Measurements from ENCODE around the gene DAP. TPM values are rescaled to one million over a fixed set of nuclear protein-coding genes. Genes with fewer than 3 reads are reported as not detected.

The DAP gene
- total RNA-seq, 1 donor from 2014 or later = 102 TPM

DNA sequence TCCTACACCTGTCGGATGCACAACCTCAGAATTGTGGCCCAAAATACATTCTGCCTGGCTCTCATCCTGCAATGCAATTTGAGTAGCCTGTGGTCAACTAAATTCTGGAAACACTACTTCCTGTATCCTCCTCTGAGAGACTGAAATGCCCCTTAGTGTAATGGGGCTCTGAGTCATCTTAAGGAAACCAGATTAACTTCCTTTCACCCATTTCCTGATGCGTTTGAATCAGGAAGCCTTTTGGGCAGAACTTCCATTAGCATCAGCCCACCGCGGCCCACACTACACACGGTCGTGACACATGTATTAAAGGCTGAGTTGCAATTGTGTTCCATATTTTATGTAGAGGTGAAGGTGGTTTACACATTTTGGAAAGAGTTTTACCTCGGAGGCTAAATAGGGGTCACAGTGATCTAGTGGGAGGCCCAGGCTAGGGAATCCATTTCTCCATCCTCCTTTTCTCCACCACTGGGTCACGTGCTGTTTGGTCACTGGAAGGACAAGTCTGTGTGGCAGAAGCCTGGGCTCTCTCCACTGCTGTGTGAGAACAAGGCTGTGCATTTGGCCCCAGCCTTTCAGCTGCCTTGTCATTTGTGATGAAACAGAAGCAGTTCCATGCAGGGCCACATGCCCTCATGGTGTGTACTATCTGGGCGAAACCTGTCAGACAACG is 55.9 kb downstream of the DAP start:
- Mint-ChIP-seq H3K27ac (no peak overlapping the region), H3K36me3 (peaks cover 11% of the 10 kb centered on the region), H3K4me1 (ENCODE audit: unreplicated experiment) (peaks cover 25% of the 10 kb centered on the region), H3K27me3 (no peaks in the 10 kb centered on the region), H3K9me3 (no peaks in the 10 kb centered on the region), H3K4me3 (no peak overlapping the region)
- TF ChIP-seq, protein P1, sequence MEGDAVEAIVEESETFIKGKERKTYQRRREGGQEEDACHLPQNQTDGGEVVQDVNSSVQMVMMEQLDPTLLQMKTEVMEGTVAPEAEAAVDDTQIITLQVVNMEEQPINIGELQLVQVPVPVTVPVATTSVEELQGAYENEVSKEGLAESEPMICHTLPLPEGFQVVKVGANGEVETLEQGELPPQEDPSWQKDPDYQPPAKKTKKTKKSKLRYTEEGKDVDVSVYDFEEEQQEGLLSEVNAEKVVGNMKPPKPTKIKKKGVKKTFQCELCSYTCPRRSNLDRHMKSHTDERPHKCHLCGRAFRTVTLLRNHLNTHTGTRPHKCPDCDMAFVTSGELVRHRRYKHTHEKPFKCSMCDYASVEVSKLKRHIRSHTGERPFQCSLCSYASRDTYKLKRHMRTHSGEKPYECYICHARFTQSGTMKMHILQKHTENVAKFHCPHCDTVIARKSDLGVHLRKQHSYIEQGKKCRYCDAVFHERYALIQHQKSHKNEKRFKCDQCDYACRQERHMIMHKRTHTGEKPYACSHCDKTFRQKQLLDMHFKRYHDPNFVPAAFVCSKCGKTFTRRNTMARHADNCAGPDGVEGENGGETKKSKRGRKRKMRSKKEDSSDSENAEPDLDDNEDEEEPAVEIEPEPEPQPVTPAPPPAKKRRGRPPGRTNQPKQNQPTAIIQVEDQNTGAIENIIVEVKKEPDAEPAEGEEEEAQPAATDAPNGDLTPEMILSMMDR (conservative IDR thresholded peaks at IDR 0.05) = no peak
- DNase-seq (ENCODE audit: extremely low spot score, unreplicated experiment) = no peak

DNA sequence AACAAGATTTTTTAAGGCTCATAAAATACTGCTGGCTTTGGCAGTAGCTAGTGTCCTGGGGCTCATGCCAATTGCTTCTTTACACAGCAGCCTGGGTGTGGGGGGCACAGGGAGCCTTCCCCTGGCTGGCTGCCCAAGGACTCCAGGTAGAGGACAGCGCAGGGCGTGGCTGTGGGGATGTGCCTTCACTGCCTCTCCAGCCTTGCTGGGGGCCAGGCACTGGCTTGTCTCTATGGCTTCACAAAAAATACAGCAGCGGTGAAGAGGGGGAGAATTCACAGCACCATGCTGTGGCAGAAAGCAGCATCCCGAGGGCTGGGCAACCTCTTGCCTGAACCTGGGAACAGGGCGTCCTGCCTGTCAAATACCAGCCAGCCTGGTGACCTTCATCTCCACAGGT is 57.4 kb downstream of the DAP start:
- Mint-ChIP-seq H3K27ac (no peak overlapping the region), H3K36me3 (peaks cover 13% of the 10 kb centered on the region), H3K9me3 (no peaks in the 10 kb centered on the region), H3K27me3 (no peaks in the 10 kb centered on the region), H3K4me1 (ENCODE audit: unreplicated experiment) (peaks cover 29% of the 10 kb centered on the region), H3K4me3 (no peak overlapping the region)
- no peak for DNase-seq (ENCODE audit: extremely low spot score, unreplicated experiment)
- TF ChIP-seq, protein P1 (conservative IDR thresholded peaks at IDR 0.05) = no peak

DNA sequence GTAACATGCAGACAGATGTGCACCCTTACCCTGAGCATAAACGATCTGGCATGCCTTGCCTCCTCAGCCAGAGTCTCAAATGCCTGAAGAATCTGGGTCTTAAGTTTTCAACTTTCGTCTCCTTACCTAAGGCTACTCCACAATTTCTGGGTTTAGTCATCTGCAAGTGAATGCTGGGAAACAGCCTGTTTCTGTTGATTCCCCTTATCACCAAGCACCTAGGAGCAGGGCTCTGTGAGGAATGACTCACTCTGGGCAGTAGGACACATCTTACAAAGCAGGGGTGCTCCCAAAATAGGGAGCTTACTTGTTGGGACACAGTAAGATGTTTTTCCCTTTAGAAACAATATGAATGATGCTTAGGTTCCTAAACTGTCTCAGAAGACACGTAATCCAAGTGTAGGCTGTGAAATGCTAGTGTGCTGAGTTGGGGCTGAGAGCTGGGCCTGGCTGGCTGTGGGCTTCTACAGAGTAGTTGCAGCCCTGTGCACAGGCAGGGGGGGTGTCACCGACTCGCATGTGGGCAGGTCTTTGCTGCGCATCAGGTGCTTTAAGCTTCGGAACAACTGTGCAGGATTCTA is 58.0 kb downstream of the DAP start:
- Mint-ChIP-seq H3K4me1 (ENCODE audit: unreplicated experiment) (peaks cover 29% of the 10 kb centered on the region), H3K36me3 (peaks cover 10% of the 10 kb centered on the region), H3K9me3 (no peaks in the 10 kb centered on the region), H3K27me3 (no peaks in the 10 kb centered on the region), H3K27ac (no peak overlapping the region), H3K4me3 (no peak overlapping the region)
- TF ChIP-seq, protein P1 (conservative IDR thresholded peaks at IDR 0.05) = no peak
- no peak for DNase-seq (ENCODE audit: extremely low spot score, unreplicated experiment)

DNA sequence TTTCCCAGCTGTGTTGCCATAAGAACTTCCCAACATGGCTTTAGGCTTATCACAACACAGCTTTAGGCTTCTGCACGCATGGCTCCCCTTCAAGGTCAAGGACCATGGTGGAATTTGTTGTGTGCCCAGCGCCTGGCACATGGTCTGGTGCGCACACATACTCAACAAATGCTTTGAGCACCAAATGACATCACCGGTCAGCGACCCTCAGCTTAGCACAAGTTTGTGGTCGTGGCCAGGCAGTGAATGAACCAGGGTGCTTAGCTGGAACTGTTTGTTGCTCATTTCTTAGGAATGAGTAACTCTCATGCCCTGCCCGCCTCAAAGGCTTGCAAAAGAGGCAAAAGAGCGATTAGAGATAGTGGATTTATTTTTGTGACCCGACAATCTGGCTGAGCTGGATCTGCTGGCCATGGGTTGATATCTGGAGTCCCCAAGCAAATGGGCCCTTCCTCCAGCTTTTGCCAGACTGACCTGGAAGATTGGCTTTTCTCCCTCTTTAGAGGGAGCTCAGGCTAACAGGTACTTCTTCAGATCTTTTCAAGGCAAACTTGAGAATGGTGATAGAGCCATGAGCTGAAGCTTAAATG is 58.9 kb downstream of the DAP start:
- Mint-ChIP-seq H3K27ac (peak overlapping the region; percentile 63), H3K27me3 (no peaks in the 10 kb centered on the region), H3K4me1 (ENCODE audit: unreplicated experiment) (peaks cover 24% of the 10 kb centered on the region), H3K36me3 (peaks cover 4% of the 10 kb centered on the region), H3K9me3 (no peaks in the 10 kb centered on the region), H3K4me3 (no peak overlapping the region)
- DNase-seq (ENCODE audit: extremely low spot score, unreplicated experiment) = no peak
- TF ChIP-seq, protein P1 (conservative IDR thresholded peaks at IDR 0.05) = no peak

DNA sequence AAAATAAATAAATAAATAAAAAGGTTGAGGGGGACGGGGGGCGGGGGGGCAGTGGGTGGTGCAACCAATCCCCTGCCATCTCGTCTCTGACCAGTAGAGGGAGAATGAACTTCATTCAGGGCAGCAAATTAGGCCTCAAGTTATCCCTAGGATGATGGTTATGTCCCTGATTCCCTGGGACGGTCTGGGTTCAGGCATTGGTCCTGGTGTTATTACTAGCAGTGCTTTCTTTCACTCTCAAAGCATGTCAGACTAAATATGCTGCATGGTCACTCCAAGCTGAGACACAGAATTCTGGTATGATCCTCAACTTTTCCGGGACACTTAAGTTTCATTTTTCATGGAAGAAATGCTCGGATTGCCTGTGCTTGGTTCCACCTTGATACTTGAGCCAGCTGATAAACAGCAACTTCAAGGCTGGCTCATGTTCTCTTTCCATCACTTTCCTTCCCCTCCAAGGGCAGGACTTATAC is 59.4 kb downstream of the DAP start:
- peaks cover 4% of the 10 kb centered on the region for H3K36me3 Mint-ChIP-seq
- no peak overlapping the region for H3K4me3 Mint-ChIP-seq
- no peak for DNase-seq (ENCODE audit: extremely low spot score, unreplicated experiment)
- H3K27me3 Mint-ChIP-seq = no peaks in the 10 kb centered on the region
- TF ChIP-seq, protein P1 (conservative IDR thresholded peaks at IDR 0.05) = peak; percentile 85
- H3K4me1 Mint-ChIP-seq (ENCODE audit: unreplicated experiment) = peaks cover 27% of the 10 kb centered on the region
- H3K27ac Mint-ChIP-seq = peak overlapping the region; percentile 63
- H3K9me3 Mint-ChIP-seq = no peaks in the 10 kb centered on the region

All from type B pancreatic cell (in vitro differentiated cells).